DMS114 treated with DMSO at 0.1 percent for 48 hours (cell line): ENCODE results near the gene CDK11A.
"Not testable (repeated sequence)": the region's sequence is repeated elsewhere in the genome, so short reads cannot be mapped to it uniquely, and the experiment has no call there.

ENCODE experiments used
- DNase-seq: peaks from one replicate; lab custom pipeline; 2025; ENCODE audit not compliant: unreplicated experiment; lab: John Stamatoyannopoulos, UW

CDK11A gene

DNA sequence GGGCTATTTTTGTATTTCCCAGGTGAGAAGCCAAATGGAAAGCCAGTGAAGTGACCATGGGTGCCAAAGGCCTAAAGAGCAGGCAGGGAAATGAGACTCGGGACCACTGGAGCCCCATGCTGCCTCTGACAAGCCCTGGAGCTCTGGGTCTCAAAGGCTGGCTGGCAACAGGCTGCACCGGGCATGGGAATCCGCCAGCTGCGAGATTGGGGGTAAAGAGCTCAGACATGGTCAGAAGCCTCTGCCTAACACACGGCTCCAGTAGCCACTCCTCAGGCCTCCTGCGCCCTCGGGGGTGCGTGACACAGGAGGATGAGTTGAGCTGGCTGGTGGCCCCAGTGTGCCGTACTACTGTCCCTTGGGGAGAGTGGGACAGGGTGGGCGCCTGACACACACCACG lies 59.8 kb downstream of the CDK11A start:
- not testable (repeated sequence) for DNase-seq

DNA sequence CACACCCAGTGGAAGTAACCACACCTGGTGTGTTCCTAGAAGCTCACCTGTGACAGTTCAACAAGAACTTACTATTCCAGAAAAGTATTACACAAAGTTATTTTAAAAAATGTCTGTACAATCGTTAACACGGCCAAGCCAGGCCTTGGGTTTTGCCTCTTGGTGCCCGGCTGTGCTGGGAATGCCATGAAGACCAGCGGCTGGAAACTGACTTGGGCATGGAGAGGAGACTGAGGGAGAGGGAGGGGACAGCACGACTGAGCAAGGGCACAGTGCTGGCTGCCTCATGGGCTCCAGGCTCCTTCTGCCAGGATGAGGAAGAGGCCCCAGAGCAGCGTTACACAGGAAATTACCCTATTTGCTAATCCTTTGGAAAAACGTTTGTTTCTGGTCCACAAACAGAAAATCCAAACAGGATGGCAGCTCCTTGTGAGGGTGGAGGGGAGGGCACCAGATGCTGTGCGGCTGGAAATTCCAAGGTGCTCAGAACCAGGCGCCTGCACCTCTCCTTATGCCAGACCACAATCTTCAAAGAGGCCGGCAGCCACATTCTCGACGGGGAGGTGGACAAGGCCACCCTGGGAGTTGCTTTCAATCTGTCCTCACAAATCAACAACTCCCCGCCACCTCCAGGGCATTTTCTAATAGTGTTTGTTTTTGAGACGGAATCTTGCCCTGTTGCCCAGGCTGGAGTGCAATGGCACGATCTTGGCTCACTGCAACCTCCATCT lies 61.2 kb downstream of the CDK11A start:
- DNase-seq, result not testable (repeated sequence)

- not testable (repeated sequence) for DNase-seq
These were observed 61.8 kb downstream of the CDK11A start for GRCh38 chr1:1662392-1662791.

GRCh38 chr1:1658583-1659549 lies 65.3 kb downstream of the CDK11A start, which contains the start of gene CDK11B:
Gene CDK11B (minus strand): TSS chr1:1659004. CDS start chr1:1657485, 1,519 bp downstream.
- peak; percentile 96 for DNase-seq
